Hindlimb muscle (tissue), 1 donor: ENCODE data around the gene LINGO1. TPM values are rescaled to one million over a fixed set of nuclear protein-coding genes. Genes with fewer than 3 reads are reported as not detected.

Source experiments
- DNase-seq: peaks from one replicate; pipeline ENCODE4 v3.0.0-alpha.2; 2013
- polyA plus RNA-seq: library from polyadenylated mRNA; unstranded; fragments of 120-200 nt; gene quantifications from one replicate; pipeline ENCODE4 v1.2.1, GENCODE V29; 2013; ENCODE audit not compliant: insufficient read length

LINGO1 gene
- polyA plus RNA-seq, 1 donor: 11.1 TPM

GRCh38 chr15:77591968-77592613, 40.6 kb downstream of the LINGO1 start:
- DNase-seq: no peak

GRCh38 chr15:77589839-77590238, 42.9 kb downstream of the LINGO1 start:
- no peak for DNase-seq

GRCh38 chr15:77588126-77588525, 44.6 kb downstream of the LINGO1 start:
- DNase-seq: no peak

GRCh38 chr15:77584691-77585090, 48.0 kb downstream of the LINGO1 start:
- no peak for DNase-seq

- DNase-seq: no peak
Measured at GRCh38 chr15:77584201-77584600, 48.5 kb downstream of the LINGO1 start.

GRCh38 chr15:77582763-77583162, 49.9 kb downstream of the LINGO1 start:
- no peak for DNase-seq

- no peak for DNase-seq
Measured at GRCh38 chr15:77581896-77582569, 50.7 kb downstream of the LINGO1 start.

- DNase-seq: no peak
Measured at GRCh38 chr15:77580996-77581682, 51.6 kb downstream of the LINGO1 start.

- no peak for DNase-seq
Measured at GRCh38 chr15:77579498-77580188, 53.1 kb downstream of the LINGO1 start.

- no peak for DNase-seq
Measured at GRCh38 chr15:77578641-77579372, 53.9 kb downstream of the LINGO1 start.

GRCh38 chr15:77577366-77577950, 55.3 kb downstream of the LINGO1 start:
- no peak for DNase-seq

- no peak for DNase-seq
Measured at GRCh38 chr15:77576538-77576937, 56.2 kb downstream of the LINGO1 start.

GRCh38 chr15:77575203-77575934, 57.3 kb downstream of the LINGO1 start:
- no peak for DNase-seq

GRCh38 chr15:77574521-77575202, 58.0 kb downstream of the LINGO1 start:
- no peak for DNase-seq

GRCh38 chr15:77573802-77574201, 58.9 kb downstream of the LINGO1 start:
- DNase-seq: no peak

- no peak for DNase-seq
Measured at GRCh38 chr15:77572186-77572585, 60.5 kb downstream of the LINGO1 start.

- no peak for DNase-seq
Measured at GRCh38 chr15:77571741-77572140, 61.0 kb downstream of the LINGO1 start.

- DNase-seq: no peak
Measured at GRCh38 chr15:77571181-77571580, 61.5 kb downstream of the LINGO1 start.

- no peak for DNase-seq
Measured at GRCh38 chr15:77569729-77570125, 63.0 kb downstream of the LINGO1 start.

- no peak for DNase-seq
Measured at GRCh38 chr15:77568973-77569728, 63.6 kb downstream of the LINGO1 start.
